Suprapubic skin (tissue), 4 donors: ENCODE data around the gene FASN. TPM values are rescaled to one million over a fixed set of nuclear protein-coding genes. Genes with fewer than 3 reads are reported as not detected.
A peak's percentile ranks its signal among the peaks of the same experiment; 100 is the strongest.

Experiments used
- DNase-seq, 2 donors: peaks; one replicate each; pipeline ENCODE4 v3.0.0-alpha.2; 2019; ENCODE audit warnings: low spot score in 2 of 2
- H3K27ac ChIP-seq: fragments of 200-600 bp; sonication (generic); one replicate; pipeline ENCODE4 v1.5.1; 2019
- H3K27me3 ChIP-seq: fragments of 200-600 bp; sonication (generic); one replicate; pipeline ENCODE4 v1.5.1; 2019
- H3K36me3 ChIP-seq: fragments of 200-600 bp; sonication (generic); one replicate; pipeline ENCODE4 v1.5.1; 2019
- H3K4me1 ChIP-seq: fragments of 200-600 bp; sonication (generic); one replicate; pipeline ENCODE4 v1.5.1; 2019
- H3K4me3 ChIP-seq: fragments of 200-600 bp; sonication (generic); one replicate; pipeline ENCODE4 v1.5.1; 2019; ENCODE audit warnings: mild to moderate bottlenecking
- H3K9me3 ChIP-seq: fragments of 200-600 bp; sonication (generic); one replicate; pipeline ENCODE4 v1.5.1; 2019
- EP300 ChIP-seq: sonication (generic); formaldehyde crosslinking; IDR thresholded peaks from one replicate; pipeline ENCODE4 v1.6.1; 2017; ENCODE audit warnings: antibody characterized with exemption
- POLR2A ChIP-seq, 2 donors: fragments of 450-650 bp; IDR thresholded peaks; one replicate each; pipeline ENCODE4 v1.6.1; 2017; ENCODE audit warnings: antibody characterized with exemption in 2 of 2, mild to moderate bottlenecking in 2 of 2, moderate library complexity in 2 of 2
- POLR2AphosphoS5 ChIP-seq, 3 donors: sonication (generic); formaldehyde crosslinking; IDR thresholded peaks; one replicate each; pipeline ENCODE4 v1.6.1; 2017; ENCODE audit warnings: antibody characterized with exemption in 3 of 3
- WGBS: methylation state at CpG from one replicate; pipeline ENCODE4 v1.1.5; 2018; 5-methylcytosine and 5-hydroxymethylcytosine counted together
- total RNA-seq, 4 donors: library from RNA; depleted of rRNA; stranded (reverse); fragments of >200 nt; gene quantifications; one replicate each; pipeline ENCODE4 v1.1.0, GENCODE V29; 2016
- TF ChIP-seq, protein P1 (sequence below), 2 donors: fragments of 200-600 bp in 1 of 2; fragments of 450-650 bp in 1 of 2; sonication (generic) in 1 of 2; IDR thresholded peaks; one replicate each; pipeline ENCODE4 v1.5.1; 2016 to 2019; ENCODE audit warnings: antibody characterized with exemption in 2 of 2, mild to moderate bottlenecking in 1 of 2, moderate library complexity in 1 of 2

FASN gene
- total RNA-seq, 4 donors from 2014 or later: 278 to 464 (median 359) TPM

DNA sequence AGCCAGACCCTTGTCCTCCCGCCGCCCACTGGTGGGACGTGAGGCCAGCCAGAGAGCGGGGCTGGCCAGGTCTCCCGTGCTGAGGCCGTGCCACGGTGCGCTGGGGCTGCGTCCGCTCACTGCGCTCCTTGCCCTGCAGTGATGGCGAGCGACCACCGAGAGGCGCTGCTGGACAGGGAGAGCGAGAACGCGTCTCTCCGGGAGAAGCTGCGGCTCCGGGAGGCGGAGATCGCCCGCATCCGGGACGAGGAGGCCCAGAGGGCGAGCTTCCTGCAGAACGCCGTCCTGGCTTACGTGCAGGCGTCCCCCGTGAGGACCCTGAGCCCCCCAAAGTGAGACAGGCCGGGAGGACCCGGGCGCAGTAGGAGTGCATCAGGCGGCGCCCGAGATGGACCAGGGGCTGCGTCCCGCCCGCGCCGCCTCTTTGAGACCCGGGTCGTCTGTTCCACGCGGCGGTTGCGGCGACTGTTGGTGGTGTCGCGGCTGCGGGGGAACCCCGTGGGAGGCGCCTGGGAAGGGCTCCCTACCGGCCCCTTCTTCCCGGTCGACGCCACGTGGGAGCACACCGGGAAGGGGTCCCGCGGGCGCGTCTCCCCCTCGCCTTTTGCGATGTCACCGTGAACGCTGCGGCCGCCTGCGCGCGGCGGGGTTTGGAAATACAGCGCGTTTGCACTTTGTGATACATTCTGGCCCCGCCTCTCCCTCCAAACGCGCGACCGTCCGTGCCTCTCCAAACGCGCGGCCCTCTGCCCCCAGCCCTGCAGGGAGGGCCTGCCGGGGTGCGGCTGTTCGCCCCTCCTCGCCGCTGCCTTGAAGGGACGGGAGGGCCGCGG, 67.3 kb downstream of the FASN start:
- Histone ChIP-seq H3K4me1 (peaks cover 30% of the 10 kb centered on the region), H3K27ac (peak overlapping the region; percentile 77)
- 0% methylated on average over 15 of the region's 94 CpGs for WGBS

DNA sequence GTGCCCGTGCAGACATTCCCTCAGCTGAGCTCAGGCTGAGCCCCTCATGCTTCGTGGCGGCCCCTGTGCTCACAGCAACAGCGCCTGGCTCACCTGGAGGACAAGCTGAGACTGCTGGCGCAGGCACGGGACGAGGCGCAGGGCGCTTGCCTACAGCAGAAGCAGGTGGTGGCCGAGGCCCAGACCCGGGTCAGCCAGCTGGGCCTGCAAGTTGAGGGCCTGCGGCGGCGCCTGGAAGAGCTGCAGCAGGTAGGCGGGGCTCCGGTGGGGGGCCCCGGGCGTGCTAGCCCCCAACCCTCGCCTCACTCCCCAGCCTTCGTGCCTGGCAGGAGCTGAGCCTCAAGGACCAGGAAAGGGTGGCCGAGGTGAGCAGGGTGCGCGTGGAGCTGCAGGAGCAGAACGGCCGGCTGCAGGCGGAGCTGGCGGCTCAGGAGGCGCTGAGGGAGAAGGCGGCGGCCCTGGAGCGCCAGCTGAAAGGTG, 68.0 kb downstream of the FASN start:
- Histone ChIP-seq H3K4me1 (peaks cover 30% of the 10 kb centered on the region), H3K4me3 (peak overlapping the region; percentile 64), H3K9me3 (no peaks in the 10 kb centered on the region), H3K27me3 (peaks cover 7% of the 10 kb centered on the region), H3K27ac (no peak overlapping the region), H3K36me3 (no peaks in the 10 kb centered on the region)
- DNase-seq: no peak
- TF ChIP-seq, protein P1, sequence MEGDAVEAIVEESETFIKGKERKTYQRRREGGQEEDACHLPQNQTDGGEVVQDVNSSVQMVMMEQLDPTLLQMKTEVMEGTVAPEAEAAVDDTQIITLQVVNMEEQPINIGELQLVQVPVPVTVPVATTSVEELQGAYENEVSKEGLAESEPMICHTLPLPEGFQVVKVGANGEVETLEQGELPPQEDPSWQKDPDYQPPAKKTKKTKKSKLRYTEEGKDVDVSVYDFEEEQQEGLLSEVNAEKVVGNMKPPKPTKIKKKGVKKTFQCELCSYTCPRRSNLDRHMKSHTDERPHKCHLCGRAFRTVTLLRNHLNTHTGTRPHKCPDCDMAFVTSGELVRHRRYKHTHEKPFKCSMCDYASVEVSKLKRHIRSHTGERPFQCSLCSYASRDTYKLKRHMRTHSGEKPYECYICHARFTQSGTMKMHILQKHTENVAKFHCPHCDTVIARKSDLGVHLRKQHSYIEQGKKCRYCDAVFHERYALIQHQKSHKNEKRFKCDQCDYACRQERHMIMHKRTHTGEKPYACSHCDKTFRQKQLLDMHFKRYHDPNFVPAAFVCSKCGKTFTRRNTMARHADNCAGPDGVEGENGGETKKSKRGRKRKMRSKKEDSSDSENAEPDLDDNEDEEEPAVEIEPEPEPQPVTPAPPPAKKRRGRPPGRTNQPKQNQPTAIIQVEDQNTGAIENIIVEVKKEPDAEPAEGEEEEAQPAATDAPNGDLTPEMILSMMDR (IDR thresholded peaks at IDR 0.05): no peak
- TF ChIP-seq POLR2A (IDR thresholded peaks at IDR 0.05) (no peak), POLR2AphosphoS5 (IDR thresholded peaks at IDR 0.05) (no peak), EP300 (no peak)
- 10% methylated on average over 4 of the region's 31 CpGs for WGBS

More for the DNA sequence above, 67.3 kb downstream of the FASN start:
- DNase-seq: peak; percentile 90 to 94
- Histone ChIP-seq H3K27me3 (peaks cover 7% of the 10 kb centered on the region), H3K9me3 (no peaks in the 10 kb centered on the region), H3K36me3 (no peaks in the 10 kb centered on the region), H3K4me3 (peak overlapping the region; percentile 64)
- TF ChIP-seq, protein P1 (IDR thresholded peaks at IDR 0.05): peak; percentile 90 to 94
- no peak for TF ChIP-seq POLR2AphosphoS5 (IDR thresholded peaks at IDR 0.05)

DNA sequence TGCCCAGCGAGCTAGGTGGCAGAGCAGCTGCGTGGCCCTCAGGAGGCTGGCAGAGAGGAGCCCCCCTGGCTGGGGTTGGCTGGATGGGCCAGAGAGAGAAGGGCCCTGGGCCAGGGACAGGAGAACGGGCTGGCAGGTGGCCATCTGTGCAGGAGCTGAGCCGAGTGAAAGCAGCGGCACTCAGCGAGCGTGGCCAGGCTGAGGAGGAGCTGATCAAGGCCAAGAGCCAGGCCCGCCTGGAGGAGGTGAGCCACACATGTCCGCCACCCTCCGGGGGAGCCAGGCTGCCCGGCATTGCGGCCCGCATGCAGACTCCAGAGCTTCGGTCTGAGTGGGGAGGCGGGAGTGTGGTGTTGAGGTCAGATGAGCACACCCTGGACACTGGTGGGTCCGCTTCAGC, 68.6 kb downstream of the FASN start:
- Histone ChIP-seq H3K4me1 (peaks cover 33% of the 10 kb centered on the region), H3K27me3 (peaks cover 7% of the 10 kb centered on the region), H3K9me3 (no peaks in the 10 kb centered on the region), H3K36me3 (no peaks in the 10 kb centered on the region), H3K4me3 (no peak overlapping the region), H3K27ac (no peak overlapping the region)
- WGBS: 75% methylated on average over 1 of the region's 16 CpGs
- TF ChIP-seq EP300 (no peak), POLR2AphosphoS5 (IDR thresholded peaks at IDR 0.05) (no peak), POLR2A (IDR thresholded peaks at IDR 0.05) (no peak)
- TF ChIP-seq, protein P1 (IDR thresholded peaks at IDR 0.05): no peak
- DNase-seq: no peak

DNA sequence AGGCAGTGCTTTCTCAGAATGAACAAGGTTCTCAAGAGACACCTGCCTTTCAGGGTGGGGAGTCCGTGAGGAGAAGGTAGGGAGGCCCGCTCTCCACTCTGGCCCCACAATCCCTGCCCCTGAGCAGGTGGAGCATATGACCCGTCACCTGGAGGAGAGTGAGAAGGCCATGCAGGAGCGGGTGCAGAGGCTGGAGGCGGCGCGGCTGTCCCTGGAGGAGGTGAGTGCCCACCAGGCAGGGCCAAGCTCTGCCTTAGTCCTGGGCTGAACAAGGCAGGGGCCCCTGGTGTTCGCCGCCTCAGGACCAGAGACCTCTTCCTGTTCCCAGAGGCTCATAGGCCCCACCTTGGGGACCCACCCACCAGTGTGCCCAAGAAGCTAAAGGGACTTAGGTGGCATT, 69.1 kb downstream of the FASN start:
- Histone ChIP-seq H3K4me1 (peaks cover 37% of the 10 kb centered on the region), H3K27me3 (peaks cover 7% of the 10 kb centered on the region), H3K27ac (no peak overlapping the region), H3K4me3 (no peak overlapping the region), H3K9me3 (no peaks in the 10 kb centered on the region), H3K36me3 (no peaks in the 10 kb centered on the region)
- TF ChIP-seq, protein P1 (IDR thresholded peaks at IDR 0.05): no peak
- TF ChIP-seq POLR2AphosphoS5 (IDR thresholded peaks at IDR 0.05) (no peak), POLR2A (IDR thresholded peaks at IDR 0.05) (no peak), EP300 (no peak)
- no peak for DNase-seq
- 96% methylated on average over 7 of the region's 9 CpGs for WGBS

Other genes with a start within 250 kb of the FASN start
- gene P4HB, start 237.7 kb downstream of the FASN start, total RNA-seq: 1,000 to 10,000 TPM in 1 of 4 donors, 100 to 1,000 TPM in 3; 521 to 1,041 (median 898) TPM
- gene ARHGDIA, start 226.9 kb downstream of the FASN start, total RNA-seq: 100 to 1,000 TPM; 157 to 202 (median 180) TPM
- 100 to 1,000 TPM in 2 of 4 donors, 10 to 100 TPM in 2; 43.0 to 110 (median 96.3) TPM for gene ALYREF, start 206.7 kb downstream of the FASN start, total RNA-seq
- gene ANAPC11, start 206.5 kb downstream of the FASN start, total RNA-seq: 100 to 1,000 TPM in 3 of 4 donors, 10 to 100 TPM in 1; 73.7 to 135 (median 121) TPM
- under 1 TPM in 1 of 4 donors, not detected in 3; 0.40 TPM for gene NPB, start 196.0 kb downstream of the FASN start, total RNA-seq
- gene PCYT2, start 186.8 kb downstream of the FASN start, total RNA-seq: 10 to 100 TPM; 23.7 to 34.2 (median 30.4) TPM
- 10 to 100 TPM; 30.7 to 52.4 (median 38.9) TPM for gene SIRT7, start 180.1 kb downstream of the FASN start, total RNA-seq
- gene MAFG, start 170.5 kb downstream of the FASN start, total RNA-seq: 10 to 100 TPM; 17.1 to 21.1 (median 19.0) TPM
- 10 to 100 TPM in 1 of 4 donors, 1 to 10 TPM in 3; 3.7 to 13.1 (median 9.0) TPM for gene PYCR1, start 160.9 kb downstream of the FASN start, total RNA-seq
- not detected for gene MYADML2, start 151.0 kb downstream of the FASN start, total RNA-seq
- 10 to 100 TPM in 1 of 4 donors, 1 to 10 TPM in 3; 1.1 to 11.5 (median 1.5) TPM for gene NOTUM, start 137.0 kb downstream of the FASN start, total RNA-seq
- 10 to 100 TPM; 17.9 to 25.6 (median 21.6) TPM for gene ASPSCR1, start 120.6 kb downstream of the FASN start, total RNA-seq
- 10 to 100 TPM; 75.8 to 81.6 (median 76.8) TPM for gene CENPX, start 75.4 kb downstream of the FASN start, total RNA-seq
- gene LRRC45, start 74.9 kb downstream of the FASN start, total RNA-seq: 10 to 100 TPM; 14.1 to 18.7 (median 15.4) TPM
- gene RAC3, start 66.6 kb downstream of the FASN start, total RNA-seq: 10 to 100 TPM; 13.7 to 34.1 (median 14.8) TPM
- 100 to 1,000 TPM; 160 to 267 (median 222) TPM for gene DCXR, start 60.5 kb downstream of the FASN start, total RNA-seq
- 10 to 100 TPM; 46.0 to 61.0 (median 50.8) TPM for gene RFNG, start 46.4 kb downstream of the FASN start, total RNA-seq
- gene GPS1, start 46.3 kb downstream of the FASN start, total RNA-seq: 100 to 1,000 TPM in 2 of 4 donors, 10 to 100 TPM in 2; 72.4 to 113 (median 100) TPM
- gene DUS1L, start 32.4 kb downstream of the FASN start, total RNA-seq: 100 to 1,000 TPM in 3 of 4 donors, 10 to 100 TPM in 1; 79.3 to 176 (median 108) TPM
- gene CCDC57, start 114.6 kb upstream of the FASN start, total RNA-seq: 10 to 100 TPM; 16.1 to 29.8 (median 20.3) TPM
- 1 to 10 TPM; 3.6 to 7.6 (median 4.5) TPM for gene SLC16A3, start 130.8 kb upstream of the FASN start, total RNA-seq
- 100 to 1,000 TPM in 1 of 4 donors, 10 to 100 TPM in 3; 52.3 to 142 (median 58.8) TPM for gene CSNK1D, start 175.5 kb upstream of the FASN start, total RNA-seq
- gene CD7, start 219.4 kb upstream of the FASN start, total RNA-seq: 1 to 10 TPM in 3 of 4 donors, under 1 TPM in 1; 0.29 to 4.4 (median 1.6) TPM
- gene SECTM1, start 235.5 kb upstream of the FASN start, total RNA-seq: 10 to 100 TPM in 3 of 4 donors, 1 to 10 TPM in 1; 9.5 to 37.8 (median 16.6) TPM